Measurements from ENCODE around the gene TRPT1.

- TF ChIP-seq CTCF (IDR thresholded peaks at IDR 0.05) (no peak; the same call in 1 of the 2 replicates), POLR2AphosphoS5 (IDR thresholded peaks at IDR 0.05; ENCODE audit: low read depth, low read length) (peak; percentile 83), TCF7L2 (IDR thresholded peaks at IDR 0.05; ENCODE audit: low read depth, low read length) (no peak)
Measured at GRCh38 chr11:64225608-64226506, at the start of gene TRPT1, which contains the start of gene NUDT22.

All from Panc1 (cell line).